ENCODE results near the gene NSDHL. TPM values are rescaled to one million over a fixed set of nuclear protein-coding genes. Genes with fewer than 3 reads are reported as not detected.

The NSDHL gene
- polyA plus RNA-seq, 3 donors = 8.2 to 21.3 (median 19.9) TPM

- Mint-ChIP-seq H3K4me1 (peaks cover 3% of the 10 kb centered on the region), H3K27me3 (ENCODE audit: low read depth in 3 of 3) (peaks cover 7 to 35% (median 34%) of the 10 kb centered on the region in 3 donors), H3K4me3 (no peak overlapping the region), H3K36me3 (no peaks in the 10 kb centered on the region), H3K27ac (no peak overlapping the region), H3K9me3 (peaks cover 0 to 5% (median 0%) of the 10 kb centered on the region in 7 donors)
- WGBS (ENCODE audit: insufficient coverage) = 67% methylated on average over 1 of the region's 4 CpGs
- Histone ChIP-seq H3K27me3 (ENCODE audit: control insufficient read depth in 2 of 2, insufficient read depth in 2 of 2, low read length in 2 of 2) (peaks cover 0 to 18% of the 10 kb centered on the region in 2 donors), H3K4me2 (replicated peaks; ENCODE audit: extremely low read depth, low read length, poor library complexity, severe bottlenecking) (no peak overlapping the region), H4K20me1 (ENCODE audit: insufficient read depth, low read length) (no peaks in the 10 kb centered on the region), H3K4me1 (ENCODE audit: control insufficient read depth in 1 of 2, insufficient read depth in 2 of 2, low read length in 2 of 2) (no peaks in the 10 kb centered on the region), H3K4me3 (replicated peaks in 1 of 3; ENCODE audit: low read depth in 2 of 3, low read length in 3 of 3) (no peak overlapping the region), H3K27ac (ENCODE audit: low read depth in 1 of 2, low read length in 2 of 2) (no peak overlapping the region), H3K79me2 (ENCODE audit: insufficient read depth, low read length) (no peaks in the 10 kb centered on the region), H2AFZ (ENCODE audit: insufficient read depth, low read depth, low read length, poor library complexity, severe bottlenecking) (no peak overlapping the region), H3K9me3 (replicated peaks in 1 of 2; ENCODE audit: control insufficient read depth in 1 of 2, insufficient read depth in 1 of 2, low read length in 2 of 2) (no peaks in the 10 kb centered on the region), H3K9ac (ENCODE audit: insufficient read depth, low read length, poor library complexity, severe bottlenecking) (no peak overlapping the region), H3K36me3 (replicated peaks in 1 of 2; ENCODE audit: control insufficient read depth in 1 of 2, insufficient read depth in 2 of 2, low read length in 2 of 2) (no peaks in the 10 kb centered on the region)
- TF ChIP-seq, protein P1, sequence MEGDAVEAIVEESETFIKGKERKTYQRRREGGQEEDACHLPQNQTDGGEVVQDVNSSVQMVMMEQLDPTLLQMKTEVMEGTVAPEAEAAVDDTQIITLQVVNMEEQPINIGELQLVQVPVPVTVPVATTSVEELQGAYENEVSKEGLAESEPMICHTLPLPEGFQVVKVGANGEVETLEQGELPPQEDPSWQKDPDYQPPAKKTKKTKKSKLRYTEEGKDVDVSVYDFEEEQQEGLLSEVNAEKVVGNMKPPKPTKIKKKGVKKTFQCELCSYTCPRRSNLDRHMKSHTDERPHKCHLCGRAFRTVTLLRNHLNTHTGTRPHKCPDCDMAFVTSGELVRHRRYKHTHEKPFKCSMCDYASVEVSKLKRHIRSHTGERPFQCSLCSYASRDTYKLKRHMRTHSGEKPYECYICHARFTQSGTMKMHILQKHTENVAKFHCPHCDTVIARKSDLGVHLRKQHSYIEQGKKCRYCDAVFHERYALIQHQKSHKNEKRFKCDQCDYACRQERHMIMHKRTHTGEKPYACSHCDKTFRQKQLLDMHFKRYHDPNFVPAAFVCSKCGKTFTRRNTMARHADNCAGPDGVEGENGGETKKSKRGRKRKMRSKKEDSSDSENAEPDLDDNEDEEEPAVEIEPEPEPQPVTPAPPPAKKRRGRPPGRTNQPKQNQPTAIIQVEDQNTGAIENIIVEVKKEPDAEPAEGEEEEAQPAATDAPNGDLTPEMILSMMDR (IDR thresholded peaks at IDR 0.05) = no peak
- intact Hi-C loops (cut with micrococcal nuclease) = no loop called here
- DNase-seq = no peak
Observed at GRCh38 chrX:152902502-152902820, 71.6 kb downstream of the NSDHL start.

GRCh38 chrX:152903589-152903988 lies 72.7 kb downstream of the NSDHL start:
- Histone ChIP-seq H2AFZ (ENCODE audit: insufficient read depth, low read depth, low read length, poor library complexity, severe bottlenecking) (no peak overlapping the region), H4K20me1 (ENCODE audit: insufficient read depth, low read length) (no peaks in the 10 kb centered on the region), H3K4me1 (ENCODE audit: control insufficient read depth in 1 of 2, insufficient read depth in 2 of 2, low read length in 2 of 2) (no peaks in the 10 kb centered on the region), H3K4me3 (replicated peaks in 1 of 3; ENCODE audit: low read depth in 2 of 3, low read length in 3 of 3) (no peak overlapping the region), H3K9me3 (replicated peaks in 1 of 2; ENCODE audit: control insufficient read depth in 1 of 2, insufficient read depth in 1 of 2, low read length in 2 of 2) (no peaks in the 10 kb centered on the region), H3K4me2 (replicated peaks; ENCODE audit: extremely low read depth, low read length, poor library complexity, severe bottlenecking) (no peak overlapping the region), H3K9ac (ENCODE audit: insufficient read depth, low read length, poor library complexity, severe bottlenecking) (no peak overlapping the region), H3K27ac (ENCODE audit: low read depth in 1 of 2, low read length in 2 of 2) (no peak overlapping the region), H3K27me3 (ENCODE audit: control insufficient read depth in 2 of 2, insufficient read depth in 2 of 2, low read length in 2 of 2) (peaks cover 0 to 9% of the 10 kb centered on the region in 2 donors), H3K79me2 (ENCODE audit: insufficient read depth, low read length) (no peaks in the 10 kb centered on the region), H3K36me3 (replicated peaks in 1 of 2; ENCODE audit: control insufficient read depth in 1 of 2, insufficient read depth in 2 of 2, low read length in 2 of 2) (no peaks in the 10 kb centered on the region)
- peaks cover 0 to 5% (median 0%) of the 10 kb centered on the region in 7 donors for H3K9me3 Mint-ChIP-seq
- H3K4me3 Mint-ChIP-seq = no peak overlapping the region
- H3K27me3 Mint-ChIP-seq (ENCODE audit: low read depth in 3 of 3) = peaks cover 3 to 28% (median 27%) of the 10 kb centered on the region in 3 donors
- TF ChIP-seq, protein P1 (IDR thresholded peaks at IDR 0.05) = no peak
- no peak overlapping the region for H3K27ac Mint-ChIP-seq
- intact Hi-C loops (cut with micrococcal nuclease) = no loop called here
- WGBS (ENCODE audit: insufficient coverage) = no CpG with 5 or more reads among the region's 9 CpGs
- H3K4me1 Mint-ChIP-seq = peaks cover 3% of the 10 kb centered on the region
- no peak for DNase-seq
- no peaks in the 10 kb centered on the region for H3K36me3 Mint-ChIP-seq
